Prostate gland (tissue), 2 donors: ENCODE measurements around the gene BRDT.

Source experiments
- CTCF ChIP-seq, 4 experiments: fragments of 200-600 bp in 2 of 4; fragments of 450-650 bp in 2 of 4; sonication (generic) in 2 of 4; IDR thresholded peaks; 1 replicate in 3 of 4; 2 replicates in 1 of 4; pipeline ENCODE4 v1.5.1; 2016 to 2019; ENCODE audit warnings: antibody characterized with exemption in 4 of 4, mild to moderate bottlenecking in 2 of 4, moderate library complexity in 2 of 4
- POLR2A ChIP-seq: fragments of 450-650 bp; IDR thresholded peaks from one replicate; pipeline ENCODE4 v1.6.1; 2016; ENCODE audit warnings: antibody characterized with exemption, mild to moderate bottlenecking

GRCh38 chr1:91948097-91948496 lies 1.1 kb upstream of the BRDT start:
- no peak for TF ChIP-seq CTCF (IDR thresholded peaks at IDR 0.05)
- TF ChIP-seq POLR2A, result no peak
